Measurements from ENCODE around the gene OR6V1. TPM values are rescaled to one million over a fixed set of nuclear protein-coding genes. Genes with fewer than 3 reads are reported as not detected.

OR6V1 gene, protein sequence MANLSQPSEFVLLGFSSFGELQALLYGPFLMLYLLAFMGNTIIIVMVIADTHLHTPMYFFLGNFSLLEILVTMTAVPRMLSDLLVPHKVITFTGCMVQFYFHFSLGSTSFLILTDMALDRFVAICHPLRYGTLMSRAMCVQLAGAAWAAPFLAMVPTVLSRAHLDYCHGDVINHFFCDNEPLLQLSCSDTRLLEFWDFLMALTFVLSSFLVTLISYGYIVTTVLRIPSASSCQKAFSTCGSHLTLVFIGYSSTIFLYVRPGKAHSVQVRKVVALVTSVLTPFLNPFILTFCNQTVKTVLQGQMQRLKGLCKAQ
- total RNA-seq: not detected

- no peak for DNase-seq
Observed at GRCh38 chr7:143052041-143052440, at the start of gene OR6V1. TSS of gene OR6V1 (plus strand) at chr7:143052341. CDS start at chr7:143052341, 0 bp downstream.

DNA sequence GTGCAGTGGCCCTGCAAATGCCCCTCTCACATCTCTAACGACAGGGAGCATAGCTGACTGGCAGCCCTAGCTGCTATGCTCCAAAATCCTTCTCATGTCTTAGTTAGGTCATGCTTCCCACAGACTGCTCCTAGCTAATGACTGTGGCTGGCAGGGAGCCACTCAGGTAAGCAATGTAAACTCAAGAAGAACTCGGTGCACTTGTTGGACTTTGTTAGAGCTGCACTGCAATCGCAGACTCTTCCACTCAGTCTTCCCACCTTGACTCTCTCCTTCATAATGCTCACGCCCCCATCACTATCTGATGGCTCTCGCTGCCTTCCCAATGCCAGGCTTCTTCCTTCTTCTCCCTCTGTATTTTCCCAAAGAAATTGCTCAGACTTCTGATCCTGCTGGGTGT is 49.2 kb upstream of the OR6V1 start:
- DNase-seq: no peak

- DNase-seq: peak; percentile 6
Observed at GRCh38 chr7:143003393-143004051, 48.6 kb upstream of the OR6V1 start.

DNA sequence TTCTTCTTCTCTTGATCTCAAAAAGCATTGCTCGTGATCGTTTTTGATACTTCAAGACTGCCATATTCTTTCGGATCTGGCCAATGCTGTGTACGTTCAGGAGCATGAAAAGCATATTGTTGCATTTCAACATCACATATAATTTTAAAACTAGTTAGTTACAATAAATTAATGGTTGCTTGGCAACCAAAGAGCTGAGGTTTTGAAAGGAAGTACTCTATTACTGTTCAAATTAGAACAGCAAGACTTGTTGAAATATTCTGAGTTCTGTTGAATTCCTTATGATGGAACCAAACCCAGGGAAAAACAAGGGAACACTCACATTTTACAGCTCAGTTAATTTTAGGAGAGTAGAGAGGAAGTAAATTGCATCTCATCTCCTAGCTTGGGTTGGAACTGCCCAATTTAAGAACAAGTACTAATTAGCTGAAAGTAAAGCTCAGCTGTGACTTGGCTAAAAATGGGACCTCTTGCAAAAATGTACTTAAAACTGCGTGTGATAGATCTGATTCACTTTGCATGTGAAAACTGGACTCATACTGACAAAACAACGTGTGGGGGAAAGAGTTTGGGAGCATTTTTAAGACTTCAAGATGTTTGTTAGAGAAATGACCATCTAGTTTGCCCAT is 46.4 kb upstream of the OR6V1 start:
- no peak for DNase-seq

- peak; percentile 71 for DNase-seq
Observed at GRCh38 chr7:143008007-143008901, 43.9 kb upstream of the OR6V1 start.

DNA sequence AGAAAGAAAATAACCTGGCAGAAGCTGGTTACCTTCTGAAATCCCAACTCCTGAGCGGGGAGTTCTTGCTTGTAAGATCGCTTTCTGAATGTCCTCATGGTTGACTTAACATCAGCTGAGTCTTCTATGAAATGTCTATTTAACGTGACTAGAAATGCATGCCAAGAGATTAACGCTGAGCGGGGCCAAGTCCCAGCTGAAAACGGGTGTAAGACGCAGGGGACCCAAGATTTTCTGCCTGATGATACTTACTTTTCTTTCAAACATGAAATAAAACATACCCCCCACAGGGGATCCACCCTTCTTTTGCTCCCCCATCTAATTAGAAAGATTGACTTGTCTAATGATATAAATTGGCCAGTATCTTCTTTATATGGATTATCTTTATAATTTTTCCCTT is 40.1 kb upstream of the OR6V1 start:
- DNase-seq: no peak

DNA sequence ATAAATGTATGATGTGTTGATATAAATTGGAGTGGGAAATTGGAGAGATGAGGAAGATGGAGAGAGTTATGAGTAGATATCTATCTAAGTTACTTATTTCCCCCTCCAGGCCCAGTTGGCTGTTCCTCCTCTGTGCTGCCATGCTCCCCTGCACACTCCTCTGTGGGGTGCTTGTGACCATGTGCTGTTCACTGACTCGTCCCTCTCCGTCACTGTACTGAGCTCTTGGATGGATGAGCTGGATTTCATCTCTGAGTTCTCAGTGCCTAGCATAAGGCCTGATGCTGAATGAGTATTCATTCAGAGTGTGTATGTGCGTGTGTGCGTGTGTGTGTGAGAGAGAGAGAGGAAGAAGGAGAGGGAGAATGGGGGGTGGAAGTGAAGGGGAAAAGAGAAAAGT is 39.7 kb upstream of the OR6V1 start:
- no peak for DNase-seq

- DNase-seq: no peak
Observed at GRCh38 chr7:143013473-143013872, 38.7 kb upstream of the OR6V1 start.

- DNase-seq: no peak
Observed at GRCh38 chr7:143013893-143014292, 38.2 kb upstream of the OR6V1 start.

DNA sequence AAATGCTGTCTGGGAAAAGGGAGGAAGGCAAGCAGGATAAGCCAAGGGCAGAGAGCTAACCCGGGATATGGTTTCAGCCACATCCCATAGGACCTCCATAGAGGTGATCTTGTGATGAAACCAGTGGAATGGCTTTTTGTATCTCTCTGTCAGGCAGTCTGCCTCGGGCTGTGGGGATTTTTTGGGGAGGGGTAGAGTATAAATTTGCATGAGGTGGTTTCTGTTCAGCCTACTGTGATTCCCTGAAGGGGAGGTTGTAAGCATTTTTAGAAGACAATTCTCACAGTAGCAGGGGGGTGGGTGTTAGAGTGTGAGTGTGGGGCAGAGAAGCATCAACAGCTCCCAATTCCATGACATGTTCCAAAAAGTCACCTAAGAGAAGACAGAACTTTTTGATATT is 37.1 kb upstream of the OR6V1 start:
- no peak for DNase-seq

- no peak for DNase-seq
Observed at GRCh38 chr7:143015926-143016490, 36.1 kb upstream of the OR6V1 start.

- no peak for DNase-seq
Observed at GRCh38 chr7:143016996-143017395, 35.1 kb upstream of the OR6V1 start.

- no peak for DNase-seq
Observed at GRCh38 chr7:143018931-143019330, 33.2 kb upstream of the OR6V1 start.

GRCh38 chr7:143023047-143023446 is 29.1 kb upstream of the OR6V1 start:
- DNase-seq: no peak

DNA sequence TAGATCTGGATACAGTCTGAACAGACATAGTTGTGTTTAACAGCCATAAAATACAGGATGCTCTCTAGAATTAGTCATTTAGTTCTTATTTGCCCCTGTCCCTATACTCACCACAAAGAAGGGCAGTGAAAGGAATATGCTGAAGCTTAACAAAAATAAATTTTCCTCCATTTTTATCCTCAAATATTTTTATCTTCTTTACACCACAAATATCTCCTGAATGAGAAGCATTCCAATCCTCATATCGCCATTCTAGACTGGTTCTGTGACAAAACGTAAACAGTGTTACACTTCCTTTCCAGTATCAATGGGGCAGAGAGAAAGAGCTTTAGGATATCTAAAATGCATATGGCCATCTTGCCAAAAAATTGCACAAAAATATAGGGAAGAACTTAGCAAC is 26.8 kb upstream of the OR6V1 start:
- DNase-seq: no peak

GRCh38 chr7:143027032-143027431 is 25.1 kb upstream of the OR6V1 start, which contains the start of gene OR9A2:
TSS of gene OR9A2 (minus strand) at chr7:143027132. CDS start at chr7:143027132, 0 bp downstream.
- DNase-seq: no peak

DNA sequence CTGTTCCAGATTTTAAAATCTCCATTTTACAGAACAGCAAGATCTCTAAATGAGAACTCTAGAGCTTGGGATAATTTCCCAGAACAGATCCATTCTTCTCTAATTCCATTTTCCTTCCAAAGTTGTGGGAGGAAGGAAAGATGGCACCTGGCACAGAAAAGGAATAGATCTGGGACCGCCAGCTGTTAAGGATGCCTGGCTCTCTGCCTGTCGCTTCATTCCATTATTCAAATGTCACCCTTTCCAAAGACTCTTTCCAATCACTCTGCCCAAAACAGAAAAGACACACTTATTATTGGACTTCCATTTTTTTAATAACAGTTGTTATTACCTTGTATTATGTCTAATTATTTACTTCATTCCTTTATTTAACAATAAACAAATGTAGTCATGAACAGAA is 24.5 kb upstream of the OR6V1 start:
- no peak for DNase-seq

- no peak for DNase-seq
Observed at GRCh38 chr7:143038635-143039034, 13.5 kb upstream of the OR6V1 start.

DNA sequence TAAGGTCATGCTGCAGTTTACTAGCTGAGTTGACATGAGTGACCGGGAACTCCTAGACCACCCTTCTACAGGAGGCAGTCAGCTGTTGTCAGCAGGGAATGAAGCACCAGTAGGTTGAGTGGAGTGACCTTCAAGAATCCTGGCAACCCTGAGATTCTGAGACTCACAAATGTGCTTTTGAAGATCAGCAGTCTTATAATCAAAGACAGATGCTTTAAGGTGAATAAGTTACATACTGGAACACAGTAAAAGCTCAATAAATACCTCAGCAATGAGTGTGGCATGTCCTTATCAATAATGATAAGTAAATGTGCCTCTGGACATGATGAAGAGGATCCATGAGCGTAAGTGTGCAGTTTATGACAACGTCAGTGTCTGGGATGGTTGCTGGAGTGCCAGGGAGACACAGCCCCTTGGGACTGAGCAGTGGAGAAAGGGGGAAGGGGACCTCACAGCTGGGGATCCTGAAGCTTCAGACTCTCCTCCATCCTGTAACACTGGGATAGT is 11.9 kb upstream of the OR6V1 start:
- no peak for DNase-seq

DNA sequence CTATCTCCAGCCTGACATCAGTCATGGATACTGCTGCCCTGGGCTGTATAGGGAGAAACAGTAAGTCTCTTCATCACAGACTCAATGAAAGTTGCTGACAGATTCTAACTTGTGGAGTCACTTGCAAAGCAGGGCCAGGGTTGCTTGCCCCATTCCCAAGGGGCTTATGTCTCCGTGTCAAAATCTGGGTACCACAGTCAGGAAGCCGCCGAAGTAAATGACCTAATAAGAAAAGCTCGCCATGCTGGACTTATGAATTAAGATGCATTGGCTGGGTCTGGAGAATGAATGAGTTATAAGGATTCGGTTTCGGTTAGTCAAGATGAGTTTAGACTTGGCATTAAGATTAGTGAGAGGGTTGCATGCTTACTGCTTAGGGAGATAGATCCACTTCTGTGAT is 10.8 kb upstream of the OR6V1 start:
- no peak for DNase-seq

DNA sequence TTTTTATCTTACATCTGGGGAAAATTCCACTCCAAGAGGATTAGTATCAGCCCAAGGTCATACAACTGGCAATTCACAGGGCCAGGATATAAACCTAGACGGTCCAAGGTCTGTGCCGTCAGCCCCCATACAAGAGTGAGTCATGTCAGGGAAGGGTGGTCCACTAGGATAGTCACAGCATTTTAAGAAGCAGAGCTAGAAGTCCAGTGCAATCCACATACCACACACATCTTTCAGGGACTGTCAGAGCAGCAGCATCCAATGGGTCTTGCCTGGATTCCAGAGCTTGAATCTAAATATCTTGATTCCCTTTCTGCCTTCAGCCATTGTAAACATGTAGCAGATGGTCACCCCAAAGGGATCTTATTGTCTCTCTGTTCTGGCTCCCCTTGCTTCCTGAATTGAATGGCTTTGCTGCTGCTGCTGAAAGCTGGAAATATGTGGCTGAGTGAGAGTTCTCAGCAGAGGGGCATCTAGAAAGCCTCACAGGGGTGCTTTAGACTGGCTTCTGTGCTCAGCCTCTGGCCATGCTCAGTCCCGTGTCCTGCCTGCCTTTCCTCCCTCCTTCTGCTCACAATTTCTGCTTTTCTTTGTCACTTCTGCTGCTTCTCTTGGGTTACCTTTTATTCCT is 9.9 kb upstream of the OR6V1 start:
- no peak for DNase-seq

- no peak for DNase-seq
Observed at GRCh38 chr7:143042790-143043271, 9.3 kb upstream of the OR6V1 start.

Measured in effector CD4-positive, alpha-beta T cell (primary cell).